ENCODE measurements around the gene GDF10. TPM values are rescaled to one million over a fixed set of nuclear protein-coding genes. Genes with fewer than 3 reads are reported as not detected.

Gene GDF10
- total and polyA plus RNA-seq, 2 of the 8 experiments (the other 6 are each of a cell fraction or from before 2014, with no cell fraction given) = 0.19 to 0.32 TPM

DNA sequence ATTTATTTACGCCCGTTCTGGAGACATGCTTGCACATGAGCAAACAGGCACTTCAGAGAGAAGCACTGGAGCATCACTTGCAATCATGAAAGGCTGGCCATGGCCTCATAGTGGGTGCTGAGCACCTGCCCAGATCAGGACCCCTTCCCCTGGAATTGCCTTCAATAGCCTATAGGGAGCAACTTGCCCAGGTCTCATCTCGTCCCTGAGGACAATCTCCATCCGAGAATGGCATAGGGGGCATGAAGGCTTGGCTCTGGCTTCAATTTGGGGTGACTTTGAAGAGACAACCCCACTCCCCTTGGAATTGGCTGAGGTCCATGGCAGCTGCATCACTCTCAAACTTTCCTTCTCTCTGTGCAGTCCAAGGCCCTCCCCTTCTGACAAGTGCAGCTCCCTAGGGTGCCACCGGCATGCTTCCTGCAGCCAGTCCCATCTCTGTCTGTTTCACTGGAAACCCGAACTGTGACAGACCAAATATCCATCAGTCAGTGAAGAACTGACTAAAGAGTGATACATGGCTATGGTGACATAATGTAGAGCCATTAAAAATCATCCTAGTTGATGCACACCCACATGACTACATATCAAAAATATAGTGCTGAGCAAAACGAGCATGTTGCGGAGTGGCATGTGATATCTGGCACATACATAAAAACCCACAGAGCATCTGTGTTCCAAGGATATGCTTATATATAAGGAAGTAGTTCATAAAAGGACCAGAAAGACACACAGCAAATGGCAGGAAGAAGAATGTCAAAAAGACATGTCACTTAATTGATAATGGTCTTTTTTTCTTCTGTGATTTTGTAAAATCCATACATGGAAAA lies 34.7 kb downstream of the GDF10 start:
- Histone ChIP-seq H3K4me2 (ENCODE audit: insufficient read depth in 1 of 2, low read depth in 2 of 2, low read length in 2 of 2) (no peak overlapping the region), H3K36me3 (ENCODE audit: control insufficient read depth in 2 of 4, insufficient read depth in 4 of 4, low read length in 3 of 4) (no peaks in the 10 kb centered on the region), H2BK15ac (ENCODE audit: low read length) (peak overlapping the region; percentile 33; the same call in 1 of the 2 replicates), H3K14ac (ENCODE audit: insufficient read length) (no peak overlapping the region), H3K4ac (replicated peaks; ENCODE audit: insufficient read length, low read depth, low read length) (no peak overlapping the region), H3K79me2 (ENCODE audit: control insufficient read depth in 1 of 2, insufficient read depth in 2 of 2, low read length in 2 of 2) (no peaks in the 10 kb centered on the region), H2AFZ (ENCODE audit: low read length) (no peak overlapping the region), H3K27me3 (replicated peaks in 1 of 4; ENCODE audit: control insufficient read depth in 3 of 4, extremely low read depth in 1 of 4, insufficient read depth in 3 of 4, low read length in 3 of 4) (no peaks in the 10 kb centered on the region), H2BK120ac (replicated peaks; ENCODE audit: low read depth, low read length) (no peak overlapping the region), H3K23me2 (ENCODE audit: low read depth, low read length) (no peaks in the 10 kb centered on the region), H4K5ac (ENCODE audit: insufficient read length, low read depth, low read length) (no peak overlapping the region), H3K9ac (replicated peaks in 1 of 4; ENCODE audit: extremely low read depth in 1 of 4, low read depth in 3 of 4, low read length in 3 of 4) (no peak overlapping the region), H3K18ac (ENCODE audit: extremely low read depth, low read length) (no peak overlapping the region), H3K4me1 (replicated peaks in 1 of 4; ENCODE audit: control insufficient read depth in 3 of 4, insufficient read depth in 4 of 4, low read length in 3 of 4) (no peaks in the 10 kb centered on the region), H4K8ac (ENCODE audit: extremely low read depth, insufficient read depth, low read length) (no peak overlapping the region), H3K4me3 (ENCODE audit: extremely low read depth in 1 of 4, insufficient read depth in 2 of 4, low read depth in 3 of 4, low read length in 4 of 4) (no peak overlapping the region), H4K91ac (replicated peaks; ENCODE audit: insufficient read length, low read length) (no peak overlapping the region), H3K79me1 (ENCODE audit: low read depth, low read length) (no peaks in the 10 kb centered on the region), H2AK5ac (ENCODE audit: low read depth, low read length) (no peak overlapping the region), H2BK5ac (ENCODE audit: low read depth, low read length) (no peak overlapping the region), H3K23ac (ENCODE audit: insufficient read length) (no peak overlapping the region), H2BK12ac (ENCODE audit: low read depth, low read length) (no peak overlapping the region), H4K20me1 (replicated peaks in 1 of 2; ENCODE audit: control insufficient read depth in 1 of 2, insufficient read depth in 2 of 2, low read length in 2 of 2) (no peaks in the 10 kb centered on the region), H3K27ac (ENCODE audit: low read depth, low read length) (no peak overlapping the region), H3K56ac (replicated peaks; ENCODE audit: insufficient read length, low read depth, low read length) (no peak overlapping the region), H3K9me3 (ENCODE audit: insufficient read depth in 2 of 2, low read depth in 1 of 2, low read length in 1 of 2) (no peaks in the 10 kb centered on the region), H2BK20ac (ENCODE audit: low read length) (no peak overlapping the region)
- CTCF ChIA-PET (ENCODE audit: partially characterized antibody) = interaction anchor here (1.4 to 1.5 kb wide), 3 partner anchors 19 to 27 kb away, joined by 3 to 4 read pairs (median 3); no protein-coding TSS in a partner anchor
- DNase-seq (ENCODE audit: low read depth in 1 of 2, low spot score in 2 of 2) = no peak
- POLR2A ChIA-PET (ENCODE audit: partially characterized antibody) = no interaction called here
- no peak for FAIRE-seq
- WGBS, 2 experiments (ENCODE audit: extremely low coverage in 1 of 2, insufficient coverage in 1 of 2, insufficient read length in 1 of 2, insufficient replicate concordance in 2 of 2, low coverage in 1 of 2, low lambda C conversion rate in 2 of 2, missing lambda C conversion rate in 1 of 2) = 88% methylated on average over 8 of the region's 8 CpGs; no CpG with 5 or more reads in 1 of the 2 experiments
- TF ChIP-seq MAFK (IDR thresholded peaks at IDR 0.05; ENCODE audit: low read depth, low read length) (no peak), BCL11A (IDR thresholded peaks at IDR 0.05; ENCODE audit: low read depth in 2 of 2, low read length in 2 of 2) (no peak), POU5F1 (IDR thresholded peaks at IDR 0.05; ENCODE audit: low read depth, low read length) (no peak), TEAD4 (IDR thresholded peaks at IDR 0.05; ENCODE audit: low read depth, low read length) (no peak), TBP (IDR thresholded peaks at IDR 0.05; ENCODE audit: low read depth, low read length) (no peak), HDAC6 (IDR thresholded peaks at IDR 0.05; ENCODE audit: low read depth, low read length) (no peak), SP1 (IDR thresholded peaks at IDR 0.05; ENCODE audit: low read depth, low read length) (no peak)
- TF ChIP-seq, protein P1, sequence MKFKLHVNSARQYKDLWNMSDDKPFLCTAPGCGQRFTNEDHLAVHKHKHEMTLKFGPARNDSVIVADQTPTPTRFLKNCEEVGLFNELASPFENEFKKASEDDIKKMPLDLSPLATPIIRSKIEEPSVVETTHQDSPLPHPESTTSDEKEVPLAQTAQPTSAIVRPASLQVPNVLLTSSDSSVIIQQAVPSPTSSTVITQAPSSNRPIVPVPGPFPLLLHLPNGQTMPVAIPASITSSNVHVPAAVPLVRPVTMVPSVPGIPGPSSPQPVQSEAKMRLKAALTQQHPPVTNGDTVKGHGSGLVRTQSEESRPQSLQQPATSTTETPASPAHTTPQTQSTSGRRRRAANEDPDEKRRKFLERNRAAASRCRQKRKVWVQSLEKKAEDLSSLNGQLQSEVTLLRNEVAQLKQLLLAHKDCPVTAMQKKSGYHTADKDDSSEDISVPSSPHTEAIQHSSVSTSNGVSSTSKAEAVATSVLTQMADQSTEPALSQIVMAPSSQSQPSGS (IDR thresholded peaks at IDR 0.05; ENCODE audit: low read length) = no peak
- TF ChIP-seq, protein P2, sequence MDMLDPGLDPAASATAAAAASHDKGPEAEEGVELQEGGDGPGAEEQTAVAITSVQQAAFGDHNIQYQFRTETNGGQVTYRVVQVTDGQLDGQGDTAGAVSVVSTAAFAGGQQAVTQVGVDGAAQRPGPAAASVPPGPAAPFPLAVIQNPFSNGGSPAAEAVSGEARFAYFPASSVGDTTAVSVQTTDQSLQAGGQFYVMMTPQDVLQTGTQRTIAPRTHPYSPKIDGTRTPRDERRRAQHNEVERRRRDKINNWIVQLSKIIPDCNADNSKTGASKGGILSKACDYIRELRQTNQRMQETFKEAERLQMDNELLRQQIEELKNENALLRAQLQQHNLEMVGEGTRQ (IDR thresholded peaks at IDR 0.05; ENCODE audit: low read length) = no peak
